ENCODE measurements around the gene CCNB1IP1.

DNA sequence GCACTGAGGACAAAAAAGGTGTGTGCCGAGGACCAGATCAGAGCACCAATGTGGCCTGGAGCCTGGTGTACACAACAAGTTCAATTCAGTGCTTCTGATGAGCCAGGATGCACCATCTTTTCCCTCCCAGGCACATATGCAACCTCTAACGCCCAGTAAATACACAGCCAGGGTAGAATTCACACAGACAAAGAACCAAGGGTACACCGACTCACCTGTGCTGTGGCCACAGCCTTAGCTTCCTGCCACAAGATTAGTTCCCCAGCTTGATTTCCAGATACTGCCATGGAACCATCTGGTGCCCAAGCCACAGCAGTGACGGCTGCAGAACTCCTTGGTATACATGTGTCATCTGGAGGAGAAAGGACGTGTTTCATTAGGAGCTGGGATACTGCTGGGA is 39.7 kb upstream of the CCNB1IP1 start:
- TF ChIP-seq, protein P1, sequence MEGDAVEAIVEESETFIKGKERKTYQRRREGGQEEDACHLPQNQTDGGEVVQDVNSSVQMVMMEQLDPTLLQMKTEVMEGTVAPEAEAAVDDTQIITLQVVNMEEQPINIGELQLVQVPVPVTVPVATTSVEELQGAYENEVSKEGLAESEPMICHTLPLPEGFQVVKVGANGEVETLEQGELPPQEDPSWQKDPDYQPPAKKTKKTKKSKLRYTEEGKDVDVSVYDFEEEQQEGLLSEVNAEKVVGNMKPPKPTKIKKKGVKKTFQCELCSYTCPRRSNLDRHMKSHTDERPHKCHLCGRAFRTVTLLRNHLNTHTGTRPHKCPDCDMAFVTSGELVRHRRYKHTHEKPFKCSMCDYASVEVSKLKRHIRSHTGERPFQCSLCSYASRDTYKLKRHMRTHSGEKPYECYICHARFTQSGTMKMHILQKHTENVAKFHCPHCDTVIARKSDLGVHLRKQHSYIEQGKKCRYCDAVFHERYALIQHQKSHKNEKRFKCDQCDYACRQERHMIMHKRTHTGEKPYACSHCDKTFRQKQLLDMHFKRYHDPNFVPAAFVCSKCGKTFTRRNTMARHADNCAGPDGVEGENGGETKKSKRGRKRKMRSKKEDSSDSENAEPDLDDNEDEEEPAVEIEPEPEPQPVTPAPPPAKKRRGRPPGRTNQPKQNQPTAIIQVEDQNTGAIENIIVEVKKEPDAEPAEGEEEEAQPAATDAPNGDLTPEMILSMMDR (IDR thresholded peaks at IDR 0.05): no peak
- no peak for TF ChIP-seq POLR2AphosphoS5 (IDR thresholded peaks at IDR 0.05)
- TF ChIP-seq POLR2A (IDR thresholded peaks at IDR 0.05): no peak

Data from prostate gland (tissue), 2 donors.